ENCODE results near the gene ZNF773.
A peak's percentile ranks its signal among the peaks of the same experiment; 100 is the strongest.
"Not testable (repeated sequence)": the region's sequence is repeated elsewhere in the genome, so short reads cannot be mapped to it uniquely, and the experiment has no call there.

Gene ZNF773

GRCh38 chr19:57499680-57500395, at the start of gene ZNF773:
Gene ZNF773 (plus strand): TSS chr19:57499938. CDS start chr19:57500081, 143 bp downstream.
- DNase-seq (ENCODE audit: low read depth), result peak; percentile 95

- no peak for DNase-seq (ENCODE audit: low read depth)
These were observed 47.4 kb upstream of the ZNF773 start for GRCh38 chr19:57452307-57452706.

GRCh38 chr19:57465680-57466381, 33.9 kb upstream of the ZNF773 start:
- no peak for DNase-seq (ENCODE audit: low read depth)

- no peak for DNase-seq (ENCODE audit: low read depth)
These were observed 33.2 kb upstream of the ZNF773 start for GRCh38 chr19:57466489-57466888.

GRCh38 chr19:57473646-57474045, 26.1 kb upstream of the ZNF773 start:
- no peak for DNase-seq (ENCODE audit: low read depth)

- peak; percentile 91 for DNase-seq (ENCODE audit: low read depth)
These were observed 22.3 kb upstream of the ZNF773 start, which contains the start of gene ZNF772 for GRCh38 chr19:57477191-57478008. Gene ZNF772 (minus strand): TSS chr19:57477566. CDS start chr19:57477309, 257 bp downstream.

GRCh38 chr19:57487477-57488298, 12.1 kb upstream of the ZNF773 start, which contains the start of gene ZNF419:
Gene ZNF419 (plus strand): TSS chr19:57487750. CDS start chr19:57487951, 201 bp downstream.
- DNase-seq (ENCODE audit: low read depth), result peak; percentile 77

GRCh38 chr19:57488299-57488644, 11.5 kb upstream of the ZNF773 start:
- peak; percentile 25 for DNase-seq (ENCODE audit: low read depth)

- DNase-seq (ENCODE audit: low read depth), result not testable (repeated sequence)
These were observed 432 bp upstream of the ZNF773 start for GRCh38 chr19:57499332-57499679.

GRCh38 chr19:57500400-57500799, 662 bp downstream of the ZNF773 start:
- DNase-seq (ENCODE audit: low read depth), result peak; percentile 58

GRCh38 chr19:57506163-57506562, 6.4 kb downstream of the ZNF773 start:
- no peak for DNase-seq (ENCODE audit: low read depth)

GRCh38 chr19:57511484-57511883, 11.7 kb downstream of the ZNF773 start:
- DNase-seq (ENCODE audit: low read depth), result no peak

GRCh38 chr19:57512845-57513244, 13.1 kb downstream of the ZNF773 start:
- peak; percentile 16 for DNase-seq (ENCODE audit: low read depth)

GRCh38 chr19:57515255-57515654, 15.5 kb downstream of the ZNF773 start:
- no peak for DNase-seq (ENCODE audit: low read depth)

GRCh38 chr19:57518021-57518420, 18.3 kb downstream of the ZNF773 start:
- DNase-seq (ENCODE audit: low read depth), result not testable (repeated sequence)

GRCh38 chr19:57527136-57527881, 27.6 kb downstream of the ZNF773 start, which contains the start of gene ZNF549:
Gene ZNF549 (plus strand): TSS chr19:57527356. CDS start chr19:57527574, 218 bp downstream.
- peak; percentile 91 for DNase-seq (ENCODE audit: low read depth)

- DNase-seq (ENCODE audit: low read depth), result no peak
These were observed 38.3 kb downstream of the ZNF773 start for GRCh38 chr19:57537953-57538547.

- no peak for DNase-seq (ENCODE audit: low read depth)
These were observed 46.8 kb downstream of the ZNF773 start for GRCh38 chr19:57546513-57546912.

- no peak for DNase-seq (ENCODE audit: low read depth)
These were observed 52.7 kb downstream of the ZNF773 start for GRCh38 chr19:57552432-57552831.

GRCh38 chr19:57557659-57558058, 57.9 kb downstream of the ZNF773 start:
- DNase-seq (ENCODE audit: low read depth), result no peak
